ENCODE measurements around the gene RFX3.

DNA sequence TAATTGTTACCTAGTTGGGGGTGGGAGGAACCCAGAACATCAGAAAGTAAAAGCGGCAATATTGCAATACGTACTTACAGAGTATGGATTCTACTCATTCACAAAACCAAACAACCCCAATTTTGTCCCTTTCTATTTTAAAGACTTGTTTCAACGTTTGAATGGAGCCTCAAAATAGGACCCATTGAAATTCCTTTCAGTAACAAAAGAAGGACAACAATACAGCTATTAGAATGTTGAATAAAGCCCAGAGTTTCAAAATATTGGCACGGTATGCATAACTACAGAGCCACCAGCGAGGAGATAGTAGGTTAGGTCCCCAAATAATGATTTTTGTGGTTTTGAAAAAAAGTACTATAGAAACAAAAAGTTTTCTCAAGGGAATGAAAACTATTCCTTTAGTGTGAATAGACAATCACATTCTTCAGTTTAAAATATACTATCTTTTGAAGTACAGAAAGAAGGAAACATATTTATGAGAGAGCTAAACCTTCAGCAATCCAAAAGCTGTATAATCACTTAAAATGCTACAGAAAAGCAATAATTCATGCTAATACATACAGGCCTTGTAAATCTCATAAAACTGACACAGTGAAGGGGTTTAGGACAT lies 235.5 kb downstream of the RFX3 start:
- TF ChIP-seq, protein P1, sequence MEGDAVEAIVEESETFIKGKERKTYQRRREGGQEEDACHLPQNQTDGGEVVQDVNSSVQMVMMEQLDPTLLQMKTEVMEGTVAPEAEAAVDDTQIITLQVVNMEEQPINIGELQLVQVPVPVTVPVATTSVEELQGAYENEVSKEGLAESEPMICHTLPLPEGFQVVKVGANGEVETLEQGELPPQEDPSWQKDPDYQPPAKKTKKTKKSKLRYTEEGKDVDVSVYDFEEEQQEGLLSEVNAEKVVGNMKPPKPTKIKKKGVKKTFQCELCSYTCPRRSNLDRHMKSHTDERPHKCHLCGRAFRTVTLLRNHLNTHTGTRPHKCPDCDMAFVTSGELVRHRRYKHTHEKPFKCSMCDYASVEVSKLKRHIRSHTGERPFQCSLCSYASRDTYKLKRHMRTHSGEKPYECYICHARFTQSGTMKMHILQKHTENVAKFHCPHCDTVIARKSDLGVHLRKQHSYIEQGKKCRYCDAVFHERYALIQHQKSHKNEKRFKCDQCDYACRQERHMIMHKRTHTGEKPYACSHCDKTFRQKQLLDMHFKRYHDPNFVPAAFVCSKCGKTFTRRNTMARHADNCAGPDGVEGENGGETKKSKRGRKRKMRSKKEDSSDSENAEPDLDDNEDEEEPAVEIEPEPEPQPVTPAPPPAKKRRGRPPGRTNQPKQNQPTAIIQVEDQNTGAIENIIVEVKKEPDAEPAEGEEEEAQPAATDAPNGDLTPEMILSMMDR (IDR thresholded peaks at IDR 0.05; ENCODE audit: poor library complexity): no peak
- TF ChIP-seq EZH2 (IDR thresholded peaks at IDR 0.05; ENCODE audit: borderline replicate concordance): no peak
